Neutrophil (primary cell): ENCODE results near the gene TMEM8B.

Experiments used
- H3K27ac ChIP-seq: fragments of 200-600 bp; sonication (generic); 2 replicates; pipeline ENCODE4 v1.5.1; 2016; ENCODE audit warnings: mild to moderate bottlenecking, moderate library complexity
- H3K27me3 ChIP-seq: fragments of 200-600 bp; sonication (generic); 2 replicates; pipeline ENCODE4 v1.6.0; 2016; ENCODE audit warnings: mild to moderate bottlenecking
- H3K36me3 ChIP-seq: fragments of 200-600 bp; sonication (generic); 2 replicates; pipeline ENCODE4 v1.5.1; 2017
- H3K4me1 ChIP-seq, 2 experiments: fragments of 200-600 bp in 1 of 2; sonication (generic) in 1 of 2; 1 replicate in 1 of 2; 2 replicates in 1 of 2; pipeline versions ENCODE4 v1.5.1 to v1.6.1; 2013 to 2016; ENCODE audit warnings: low read depth in 1 of 2, low read length in 1 of 2, mild to moderate bottlenecking in 1 of 2, moderate library complexity in 1 of 2; ENCODE audit not compliant: control insufficient read depth in 1 of 2, insufficient read depth in 1 of 2
- H3K4me3 ChIP-seq, 2 experiments: fragments of 200-600 bp in 1 of 2; sonication (generic) in 1 of 2; 1 replicate in 1 of 2; 2 replicates in 1 of 2; pipeline ENCODE4 v1.5.1; 2013 to 2016; ENCODE audit warnings: low read depth in 1 of 2, low read length in 1 of 2, mild to moderate bottlenecking in 1 of 2, moderate library complexity in 1 of 2
- H3K9me3 ChIP-seq: fragments of 200-600 bp; sonication (generic); 2 replicates; pipeline ENCODE4 v1.5.1; 2016
- TF ChIP-seq, protein P1 (sequence below): fragments of 200-600 bp; sonication (generic); IDR thresholded peaks from 2 replicates; pipeline ENCODE4 v1.5.1; 2016; ENCODE audit warnings: antibody characterized with exemption

The TMEM8B gene

GRCh38 chr9:35856882-35857281, 27.9 kb downstream of the TMEM8B start:
- H3K9me3 ChIP-seq, result no peaks in the 10 kb centered on the region
- peaks cover 100% of the 10 kb centered on the region for H3K27me3 ChIP-seq
- H3K4me1 ChIP-seq, result no peaks in the 10 kb centered on the region
- H3K36me3 ChIP-seq, result no peaks in the 10 kb centered on the region
- no peak overlapping the region for H3K4me3 ChIP-seq
- no peak overlapping the region for H3K27ac ChIP-seq
- TF ChIP-seq, protein P1, sequence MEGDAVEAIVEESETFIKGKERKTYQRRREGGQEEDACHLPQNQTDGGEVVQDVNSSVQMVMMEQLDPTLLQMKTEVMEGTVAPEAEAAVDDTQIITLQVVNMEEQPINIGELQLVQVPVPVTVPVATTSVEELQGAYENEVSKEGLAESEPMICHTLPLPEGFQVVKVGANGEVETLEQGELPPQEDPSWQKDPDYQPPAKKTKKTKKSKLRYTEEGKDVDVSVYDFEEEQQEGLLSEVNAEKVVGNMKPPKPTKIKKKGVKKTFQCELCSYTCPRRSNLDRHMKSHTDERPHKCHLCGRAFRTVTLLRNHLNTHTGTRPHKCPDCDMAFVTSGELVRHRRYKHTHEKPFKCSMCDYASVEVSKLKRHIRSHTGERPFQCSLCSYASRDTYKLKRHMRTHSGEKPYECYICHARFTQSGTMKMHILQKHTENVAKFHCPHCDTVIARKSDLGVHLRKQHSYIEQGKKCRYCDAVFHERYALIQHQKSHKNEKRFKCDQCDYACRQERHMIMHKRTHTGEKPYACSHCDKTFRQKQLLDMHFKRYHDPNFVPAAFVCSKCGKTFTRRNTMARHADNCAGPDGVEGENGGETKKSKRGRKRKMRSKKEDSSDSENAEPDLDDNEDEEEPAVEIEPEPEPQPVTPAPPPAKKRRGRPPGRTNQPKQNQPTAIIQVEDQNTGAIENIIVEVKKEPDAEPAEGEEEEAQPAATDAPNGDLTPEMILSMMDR, result no peak

GRCh38 chr9:35858458-35858857, 29.4 kb downstream of the TMEM8B start:
- no peaks in the 10 kb centered on the region for H3K36me3 ChIP-seq
- TF ChIP-seq, protein P1, result no peak
- H3K27ac ChIP-seq, result no peak overlapping the region
- H3K9me3 ChIP-seq, result no peaks in the 10 kb centered on the region
- H3K4me3 ChIP-seq, result no peak overlapping the region
- peaks cover 100% of the 10 kb centered on the region for H3K27me3 ChIP-seq
- no peaks in the 10 kb centered on the region for H3K4me1 ChIP-seq

- Histone ChIP-seq H3K4me1 (no peaks in the 10 kb centered on the region), H3K36me3 (no peaks in the 10 kb centered on the region), H3K4me3 (no peak overlapping the region), H3K27ac (no peak overlapping the region), H3K27me3 (peaks cover 100% of the 10 kb centered on the region), H3K9me3 (no peaks in the 10 kb centered on the region)
- TF ChIP-seq, protein P1, result no peak
These were observed 30.4 kb downstream of the TMEM8B start for GRCh38 chr9:35859310-35859989.

GRCh38 chr9:35859990-35860339, 30.9 kb downstream of the TMEM8B start:
- Histone ChIP-seq H3K27ac (no peak overlapping the region), H3K27me3 (peaks cover 100% of the 10 kb centered on the region), H3K4me1 (no peaks in the 10 kb centered on the region), H3K36me3 (no peaks in the 10 kb centered on the region), H3K4me3 (no peak overlapping the region), H3K9me3 (no peaks in the 10 kb centered on the region)
- TF ChIP-seq, protein P1, result no peak

DNA sequence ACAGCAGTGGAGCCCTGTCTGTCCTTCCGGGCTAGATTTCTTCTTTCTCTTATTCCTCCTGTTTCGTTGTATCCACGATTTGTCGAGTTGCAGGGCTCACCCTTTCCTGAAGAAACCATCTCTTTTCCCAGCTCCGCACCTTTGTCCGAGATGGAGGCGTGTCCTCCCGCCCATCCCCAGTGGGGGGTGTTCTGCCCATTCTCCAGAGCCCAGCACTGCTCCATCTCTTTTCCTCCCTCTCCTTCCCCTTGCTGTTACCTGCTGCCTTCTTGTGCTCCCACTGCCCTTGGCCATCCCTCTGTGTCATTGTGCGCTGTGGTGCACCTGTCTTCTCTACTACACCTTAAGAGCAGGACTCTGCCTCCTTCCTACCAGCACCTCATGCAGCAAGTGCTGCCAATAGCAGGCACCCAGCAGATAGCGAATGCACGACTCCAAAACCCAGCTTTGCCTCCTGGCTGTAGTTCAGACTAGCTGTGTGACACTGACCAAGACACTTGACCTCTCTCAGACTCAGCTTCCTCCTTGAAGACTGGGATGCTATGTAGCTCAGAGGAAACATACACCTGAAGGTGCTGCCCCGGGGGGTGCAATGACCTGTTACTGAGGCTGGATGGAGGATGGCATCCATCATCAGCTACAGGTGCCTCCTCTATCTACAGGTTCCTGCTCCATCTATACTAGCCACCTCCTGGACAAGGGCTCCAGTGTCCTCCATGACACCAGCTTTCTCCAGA, 32.3 kb downstream of the TMEM8B start:
- Histone ChIP-seq H3K36me3 (no peaks in the 10 kb centered on the region), H3K4me1 (no peaks in the 10 kb centered on the region), H3K27ac (no peak overlapping the region), H3K9me3 (no peaks in the 10 kb centered on the region), H3K4me3 (no peak overlapping the region), H3K27me3 (peaks cover 100% of the 10 kb centered on the region)
- TF ChIP-seq, protein P1, result no peak
